HCT116 (cell line): ENCODE data around the gene TCHP. TPM values are rescaled to one million over a fixed set of nuclear protein-coding genes. Genes with fewer than 3 reads are reported as not detected.

Source experiments
- ATAC-seq: fragments of 200-7000 bp; cut with Tn5 transposase; 2 replicates; pipeline ENCODE4 v1.9.1; 2020; ENCODE audit warnings: mild to moderate bottlenecking, moderate library complexity
- BruUV-seq: library from RNA; stranded (reverse); fragments of 400-500 nt; replicated peaks from 2 replicates; lab custom pipeline; 2021; lab: Mats Ljungman, UMichigan
- CTCF ChIA-PET: fragments of 300-600 bp; sonication (Branson Sonifier 250); formaldehyde crosslinking; loops from one replicate; lab custom pipeline; 2021; ENCODE audit warnings: antibody characterized with exemption; lab: Charles Lee
- POLR2A ChIA-PET: fragments of 300-600, 350-600 bp; sonication (Branson Sonifier 250); formaldehyde crosslinking; loops from one replicate; lab custom pipeline; 2021; ENCODE audit warnings: antibody characterized with exemption; lab: Charles Lee
- RAD21 ChIA-PET, 2 experiments: fragments of 300-600 bp; sonication (Branson Sonifier 250); formaldehyde crosslinking; loops; one replicate each; lab custom pipeline; 2023; ENCODE audit warnings: low total read pairs in 2 of 2; ENCODE audit not compliant: uncharacterized antibody in 2 of 2, unreplicated experiment in 2 of 2, low non-redundant PET in 1 of 2; lab: Charles Lee
- DNase-seq: peaks from one replicate; pipeline ENCODE4 v3.0.0-alpha.2; 2010; ENCODE audit warnings: low read depth, low spot score
- H2AFZ ChIP-seq: fragments of 200-600 bp; shearing (Covaris generic), sonication (generic); 2 replicates; pipeline ENCODE4 v1.6.1; 2017; ENCODE audit warnings: low read depth, mixed run types, mixed read lengths, antibody characterized with exemption, low read length; ENCODE audit not compliant: poor library complexity, severe bottlenecking
- H3K27ac ChIP-seq: 2 replicates; pipeline ENCODE4 v1.5.1; 2012; ENCODE audit warnings: low read depth, low read length
- H3K27me3 ChIP-seq: fragments of 200-600 bp; sonication (generic); 2 replicates; pipeline ENCODE4 v1.6.1; 2016; ENCODE audit warnings: mixed run types, low read length, mixed read lengths; ENCODE audit not compliant: insufficient read depth
- H3K36me3 ChIP-seq, 2 experiments: fragments of 200-500 bp in 1 of 2; fragments of 200-600 bp in 1 of 2; sonication (Bioruptor generic) in 1 of 2; sonication (generic) in 1 of 2; 2 replicates each; pipeline versions ENCODE4 v1.5.1 to v1.6.1; 2014 to 2016; ENCODE audit warnings: low read length in 2 of 2, inconsistent platforms in 1 of 2, mixed read lengths in 1 of 2, mixed run types in 1 of 2; ENCODE audit not compliant: insufficient read depth in 2 of 2, control insufficient read depth in 1 of 2
- H3K4me1 ChIP-seq, 2 experiments: fragments of 200-600 bp in 1 of 2; sonication (generic) in 1 of 2; 2 replicates each; pipeline versions ENCODE4 v1.5.1 to v1.6.1; 2012 to 2017; ENCODE audit warnings: low read length in 2 of 2, inconsistent platforms in 1 of 2, mild to moderate bottlenecking in 1 of 2, mixed read lengths in 1 of 2, mixed run types in 1 of 2, moderate library complexity in 1 of 2; ENCODE audit not compliant: insufficient read depth in 2 of 2, control insufficient read depth in 1 of 2
- H3K4me2 ChIP-seq: fragments of 200-600 bp; sonication (generic); 2 replicates; pipeline ENCODE4 v1.6.1; 2017; ENCODE audit warnings: mixed run types, low read length, mixed read lengths
- H3K4me3 ChIP-seq, 2 experiments: fragments of 200-600 bp in 1 of 2; sonication (generic) in 1 of 2; replicated peaks in 1 of 2; 2 replicates each; pipeline ENCODE4 v1.5.1; 2011 to 2016; ENCODE audit warnings: low read length in 2 of 2, control low read depth in 1 of 2, low read depth in 1 of 2, mild to moderate bottlenecking in 1 of 2, mixed read lengths in 1 of 2, mixed run types in 1 of 2
- H3K79me2 ChIP-seq: fragments of 200-600 bp; sonication (generic); 2 replicates; pipeline ENCODE4 v1.6.1; 2017; ENCODE audit warnings: mild to moderate bottlenecking, mixed run types, low read length, moderate library complexity, mixed read lengths; ENCODE audit not compliant: insufficient read depth
- H3K9ac ChIP-seq: fragments of 200-600 bp; sonication (generic); 2 replicates; pipeline ENCODE4 v1.6.1; 2016; ENCODE audit warnings: low read length, mixed read lengths
- H3K9me2 ChIP-seq: fragments of 200-600 bp; sonication (generic), shearing (Covaris generic); 2 replicates; pipeline ENCODE4 v1.6.1; 2017; ENCODE audit warnings: mixed run types, mild to moderate bottlenecking, moderate library complexity; ENCODE audit not compliant: insufficient read depth
- H3K9me3 ChIP-seq, 2 experiments: fragments of 200-500 bp in 1 of 2; fragments of 200-600 bp in 1 of 2; sonication (Bioruptor generic) in 1 of 2; sonication (generic) in 1 of 2; 2 replicates each; pipeline ENCODE4 v1.6.1; 2014 to 2017; ENCODE audit warnings: low read length in 2 of 2, mixed read lengths in 2 of 2, inconsistent platforms in 1 of 2, low read depth in 1 of 2, mild to moderate bottlenecking in 1 of 2, mixed run types in 1 of 2, moderate library complexity in 1 of 2; ENCODE audit not compliant: control insufficient read depth in 1 of 2, insufficient read depth in 1 of 2
- H4K20me1 ChIP-seq: fragments of 200-600 bp; sonication (generic), shearing (Covaris generic); 2 replicates; pipeline ENCODE4 v1.6.1; 2017; ENCODE audit warnings: mixed run types, mild to moderate bottlenecking, moderate library complexity; ENCODE audit not compliant: insufficient read depth
- EGR1 ChIP-seq: IDR thresholded peaks from 2 replicates; pipeline ENCODE4 v1.6.1; 2012; ENCODE audit warnings: low read depth
- POLR2AphosphoS5 ChIP-seq: IDR thresholded peaks from 2 replicates; pipeline ENCODE4 v1.6.1; 2011; ENCODE audit warnings: mild to moderate bottlenecking, low read depth, low read length, moderate library complexity
- RAD21 ChIP-seq: IDR thresholded peaks from 2 replicates; pipeline ENCODE4 v1.6.1; 2012; ENCODE audit warnings: low read depth, mild to moderate bottlenecking
- SP1 ChIP-seq: IDR thresholded peaks from 2 replicates; pipeline ENCODE4 v1.6.1; 2012; ENCODE audit warnings: low read depth
- ZFX ChIP-seq: fragments of 450-650 bp; IDR thresholded peaks from 2 replicates; pipeline ENCODE4 v1.6.1; 2017
- intact Hi-C: fragments of 100-400 bp; cut with micrococcal nuclease; formaldehyde crosslinking; loops from 2 replicates; pipeline ENCODE4 v1.10.0; 2022
- total RNA-seq: library from RNA; stranded (reverse); gene quantifications from one replicate; pipeline ENCODE4 v1.2.1, GENCODE V29; 2021; ENCODE audit not compliant: unreplicated experiment

TCHP gene
- total RNA-seq, 1 experiment from 2014 or later: 17.3 TPM

- Histone ChIP-seq H3K4me2 (no peak overlapping the region), H3K27me3 (no peaks in the 10 kb centered on the region), H3K79me2 (no peaks in the 10 kb centered on the region), H3K36me3 (0 out of 4 replicates have a peak, but pooled peaks cover 3 to 6% of the 10 kb centered on the region in 2 experiments), H4K20me1 (no peaks in the 10 kb centered on the region), H3K9me3 (no peaks in the 10 kb centered on the region), H3K27ac (no peak overlapping the region), H3K4me1 (peaks cover under 1 to 11% of the 10 kb centered on the region in 2 experiments; a peak in 3 of 4 replicates), H2AFZ (no peak overlapping the region), H3K9ac (no peak overlapping the region), H3K9me2 (no peaks in the 10 kb centered on the region), H3K4me3 (no peak overlapping the region)
- DNase-seq (no peak), ATAC-seq (no peak)
- RAD21 ChIA-PET: no interaction called here
- POLR2A ChIA-PET: no interaction called here
- TF ChIP-seq SP1: no peak
- no peak for TF ChIP-seq ZFX
- no peak for TF ChIP-seq EGR1
- CTCF ChIA-PET: interaction anchor here (1.4 kb wide), 1 partner anchor 34 kb away, joined by 5 read pairs; no protein-coding TSS in a partner anchor
- no TSS peak for BruUV-seq
- intact Hi-C loops: no loop called here
Observed at GRCh38 chr12:109944561-109945359, 44.7 kb downstream of the TCHP start.

DNA sequence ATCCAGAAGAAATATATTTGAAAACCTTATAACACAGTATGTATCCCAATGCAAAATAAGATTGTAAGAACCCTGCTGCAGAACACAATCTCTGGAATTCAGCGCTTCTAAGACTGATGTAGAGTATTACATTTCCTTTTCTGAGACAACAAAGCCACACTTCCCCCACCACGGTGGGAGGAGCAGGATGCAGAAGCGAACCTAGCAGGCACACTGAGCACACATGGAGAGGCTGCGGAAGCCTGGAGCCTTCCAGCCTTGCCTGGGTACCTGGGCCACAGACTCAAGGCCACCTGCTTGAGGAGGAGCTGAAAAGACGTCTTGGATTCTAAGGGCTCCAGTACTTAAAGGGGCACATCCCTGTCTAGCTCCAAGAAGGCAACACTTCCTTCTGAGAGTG, 46.4 kb downstream of the TCHP start:
- Histone ChIP-seq H3K4me3 (no peak overlapping the region), H2AFZ (no peak overlapping the region), H3K27ac (no peak overlapping the region), H3K9ac (no peak overlapping the region), H3K9me2 (no peaks in the 10 kb centered on the region), H4K20me1 (no peaks in the 10 kb centered on the region), H3K79me2 (no peaks in the 10 kb centered on the region), H3K4me2 (no peak overlapping the region), H3K4me1 (peaks cover 17 to 28% of the 10 kb centered on the region in 2 experiments), H3K9me3 (no peaks in the 10 kb centered on the region), H3K27me3 (no peaks in the 10 kb centered on the region), H3K36me3 (0 out of 4 replicates have a peak, but pooled peaks cover 3 to 6% of the 10 kb centered on the region in 2 experiments)
- intact Hi-C loops: no loop called here
- RAD21 ChIA-PET: no interaction called here
- DNase-seq (no peak), ATAC-seq (no peak)
- CTCF ChIA-PET: no interaction called here
- BruUV-seq: no TSS peak
- POLR2A ChIA-PET: interaction anchor here (0.6 kb wide), 1 partner anchor 781 kb away, joined by 3 read pairs; no protein-coding TSS in a partner anchor
- TF ChIP-seq RAD21 (no peak), POLR2AphosphoS5 (no peak), SP1 (no peak)
